Hepatic stellate cell (primary cell): ENCODE measurements around the gene PALMD.

Experiments
- DNase-seq: peaks from one replicate; pipeline ENCODE4 v3.0.0; 2011; ENCODE audit warnings: low spot score

Gene PALMD

GRCh38 chr1:99645699-99646531, at the start of gene PALMD:
Gene PALMD (plus strand): TSS chr1:99646113. CDS start chr1:99646318, 205 bp downstream.
- DNase-seq = peak; percentile 9

GRCh38 chr1:99598738-99599411, 47.0 kb upstream of the PALMD start:
- DNase-seq = no peak

- DNase-seq = peak; percentile 67
These were observed 46.2 kb upstream of the PALMD start for GRCh38 chr1:99599678-99600175.

GRCh38 chr1:99600782-99601181, 45.1 kb upstream of the PALMD start:
- DNase-seq = no peak

- DNase-seq = no peak
These were observed 44.7 kb upstream of the PALMD start for GRCh38 chr1:99601208-99601607.

GRCh38 chr1:99601709-99602403, 44.1 kb upstream of the PALMD start:
- no peak for DNase-seq

- no peak for DNase-seq
These were observed 43.4 kb upstream of the PALMD start for GRCh38 chr1:99602404-99602969.

GRCh38 chr1:99603699-99604560, 42.0 kb upstream of the PALMD start:
- no peak for DNase-seq

GRCh38 chr1:99606306-99606705, 39.6 kb upstream of the PALMD start:
- DNase-seq = no peak

GRCh38 chr1:99607590-99607989, 38.3 kb upstream of the PALMD start:
- no peak for DNase-seq

- no peak for DNase-seq
These were observed 37.9 kb upstream of the PALMD start for GRCh38 chr1:99608058-99608457.

GRCh38 chr1:99613716-99614115, 32.2 kb upstream of the PALMD start:
- DNase-seq = no peak

- no peak for DNase-seq
These were observed 31.2 kb upstream of the PALMD start for GRCh38 chr1:99614728-99615127.

GRCh38 chr1:99619583-99619982, 26.3 kb upstream of the PALMD start:
- DNase-seq = no peak

GRCh38 chr1:99621340-99621901, 24.5 kb upstream of the PALMD start:
- DNase-seq = no peak

GRCh38 chr1:99622702-99623347, 23.1 kb upstream of the PALMD start:
- DNase-seq = no peak

GRCh38 chr1:99623554-99623953, 22.4 kb upstream of the PALMD start:
- no peak for DNase-seq

- no peak for DNase-seq
These were observed 18.3 kb upstream of the PALMD start for GRCh38 chr1:99627615-99628014.

GRCh38 chr1:99629164-99629563, 16.7 kb upstream of the PALMD start:
- DNase-seq = no peak

GRCh38 chr1:99634971-99635624, 10.8 kb upstream of the PALMD start:
- no peak for DNase-seq
